Right lobe of liver (tissue), 6 donors: ENCODE measurements around the gene CAPZB. TPM values are rescaled to one million over a fixed set of nuclear protein-coding genes. Genes with fewer than 3 reads are reported as not detected.

Experiments
- ATAC-seq, 4 donors: fragments of 200-7000 bp; cut with Tn5 transposase; one replicate each; pipeline ENCODE4 v1.9.1; 2020; ENCODE audit warnings: mild to moderate bottlenecking in 4 of 4, moderate library complexity in 4 of 4
- DNase-seq, 3 donors: peaks; one replicate each; pipeline ENCODE4 v3.0.0-alpha.2; 2020
- H3K27ac ChIP-seq, 3 donors: fragments of 200-600 bp; one replicate each; pipeline ENCODE4 v1.8.0; 2022
- H3K27me3 ChIP-seq, 2 donors: fragments of 200-600 bp; one replicate each; pipeline ENCODE4 v1.8.0; 2022
- H3K36me3 ChIP-seq, 4 donors: fragments of 200-600 bp; sonication (generic) in 1 of 4; one replicate each; pipeline versions ENCODE4 v1.5.1 to v1.8.0; 2017 to 2022; ENCODE audit warnings: control low read depth in 1 of 4
- H3K4me1 ChIP-seq, 4 donors: fragments of 200-600 bp; sonication (generic) in 1 of 4; one replicate each; pipeline versions ENCODE4 v1.5.1 to v1.8.0; 2017 to 2022; ENCODE audit warnings: control low read depth in 1 of 4
- H3K4me3 ChIP-seq, 3 donors: fragments of 200-600 bp; one replicate each; pipeline ENCODE4 v1.8.0; 2022
- H3K9me3 ChIP-seq, 4 donors: fragments of 200-600 bp; sonication (generic) in 1 of 4; one replicate each; pipeline versions ENCODE4 v1.5.1 to v1.8.0; 2017 to 2022; ENCODE audit warnings: control low read depth in 1 of 4
- POLR2A ChIP-seq: fragments of 450-650 bp; IDR thresholded peaks from one replicate; pipeline ENCODE4 v1.6.1; 2017; ENCODE audit warnings: antibody characterized with exemption, mild to moderate bottlenecking
- WGBS: methylation state at CpG from one replicate; pipeline ENCODE4 v1.1.6; 2018; ENCODE audit warnings: low coverage, low lambda C conversion rate; ENCODE audit not compliant: insufficient coverage; ENCODE audit errors: missing lambda C conversion rate; 5-methylcytosine and 5-hydroxymethylcytosine counted together
- intact Hi-C, 2 donors: fragments of 100-400 bp; cut with DNase I; formaldehyde crosslinking; loops; one replicate each; pipeline versions ENCODE4 v1.11.2 to v1.14.1; 2022
- total RNA-seq, 6 experiments: library from RNA; depleted of rRNA in 2 of 6; stranded (reverse); fragments of >200 nt in 2 of 6; fragmentation: NEBNext Ultra II Directional in 3 of 6; extraction: Animal tissue kit (Norgen Biotek cat#: 25700) in 3 of 6; gene quantifications; one replicate each; pipeline versions ENCODE4 v1.1.0 to v1.2.4, GENCODE V29; 2016 to 2023
- TF ChIP-seq, protein P1 (sequence below), 4 donors: fragments of 200-600 bp in 3 of 4; fragments of 450-650 bp in 1 of 4; IDR thresholded peaks; one replicate each; pipeline versions ENCODE4 v1.5.1 to v1.8.0; 2016 to 2022; ENCODE audit warnings: antibody characterized with exemption in 4 of 4, mild to moderate bottlenecking in 2 of 4
- donor health status: DM: no; HTN: yes; CAD: no.
- donor health status: DM: no; HTN: no; CAD: no.
- donor health status: DM: no; HTN: no; CAD: no.
- donor health status: DM: no; HTN: yes; CAD: no.
- donor health status: DM: no; HTN: yes; CAD: no.

Gene CAPZB
- total RNA-seq, 6 experiments from 2014 or later = 53.5 to 117 (median 88.0) TPM

DNA sequence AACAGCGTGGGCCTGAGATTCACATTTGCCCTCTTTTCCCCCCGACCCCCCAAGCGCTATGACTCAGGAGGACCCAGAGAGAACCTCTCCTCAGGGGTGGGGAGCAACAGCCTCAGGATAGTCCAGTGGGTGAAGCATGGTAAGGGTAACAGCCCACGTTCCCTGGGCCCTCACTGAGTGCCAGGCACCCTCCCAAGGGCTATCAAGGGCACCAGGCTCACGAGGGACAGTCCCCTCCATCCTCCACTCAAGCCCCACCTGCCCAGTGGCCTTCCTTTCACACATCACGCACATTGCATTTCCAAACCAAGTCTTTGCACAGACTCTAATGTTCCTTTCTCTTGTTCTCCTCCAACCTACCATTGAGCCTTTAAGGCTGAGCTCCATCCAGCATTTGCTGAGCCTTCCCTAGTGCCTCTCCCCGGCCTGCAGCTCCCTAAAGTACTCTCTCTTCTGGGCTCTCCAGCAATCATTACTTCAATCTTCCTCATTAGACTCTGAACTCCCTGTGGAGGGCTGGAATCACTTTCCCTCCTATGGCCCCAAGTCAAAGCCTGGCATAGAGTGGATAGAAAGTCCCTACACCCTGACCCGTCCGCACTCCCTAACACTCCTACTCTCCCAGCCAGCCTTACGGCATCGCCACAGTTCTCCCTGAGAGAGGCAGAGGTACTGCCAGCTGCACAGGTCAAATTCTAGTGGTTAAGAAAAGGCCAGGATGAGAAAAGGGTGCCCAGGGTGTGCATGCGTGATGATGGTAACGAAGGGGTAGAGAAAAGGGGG is 174.4 kb downstream of the CAPZB start:
- Histone ChIP-seq H3K4me1 (peaks cover 0 to 18% (median 7%) of the 10 kb centered on the region in 4 donors), H3K9me3 (no peaks in the 10 kb centered on the region), H3K36me3 (peaks cover 0 to 18% (median 6%) of the 10 kb centered on the region in 4 donors), H3K27me3 (no peaks in the 10 kb centered on the region), H3K27ac (no peak overlapping the region), H3K4me3 (peak overlapping the region; percentile 70 to 88 (median 87))
- DNase-seq = peak in 1 of 3 donors; percentile 50
- WGBS = 31% methylated on average over 10 of the region's 13 CpGs
- peak in 3 of 4 donors; percentile 8 to 14 (median 12) for ATAC-seq
- TF ChIP-seq POLR2A = no peak
- TF ChIP-seq, protein P1, sequence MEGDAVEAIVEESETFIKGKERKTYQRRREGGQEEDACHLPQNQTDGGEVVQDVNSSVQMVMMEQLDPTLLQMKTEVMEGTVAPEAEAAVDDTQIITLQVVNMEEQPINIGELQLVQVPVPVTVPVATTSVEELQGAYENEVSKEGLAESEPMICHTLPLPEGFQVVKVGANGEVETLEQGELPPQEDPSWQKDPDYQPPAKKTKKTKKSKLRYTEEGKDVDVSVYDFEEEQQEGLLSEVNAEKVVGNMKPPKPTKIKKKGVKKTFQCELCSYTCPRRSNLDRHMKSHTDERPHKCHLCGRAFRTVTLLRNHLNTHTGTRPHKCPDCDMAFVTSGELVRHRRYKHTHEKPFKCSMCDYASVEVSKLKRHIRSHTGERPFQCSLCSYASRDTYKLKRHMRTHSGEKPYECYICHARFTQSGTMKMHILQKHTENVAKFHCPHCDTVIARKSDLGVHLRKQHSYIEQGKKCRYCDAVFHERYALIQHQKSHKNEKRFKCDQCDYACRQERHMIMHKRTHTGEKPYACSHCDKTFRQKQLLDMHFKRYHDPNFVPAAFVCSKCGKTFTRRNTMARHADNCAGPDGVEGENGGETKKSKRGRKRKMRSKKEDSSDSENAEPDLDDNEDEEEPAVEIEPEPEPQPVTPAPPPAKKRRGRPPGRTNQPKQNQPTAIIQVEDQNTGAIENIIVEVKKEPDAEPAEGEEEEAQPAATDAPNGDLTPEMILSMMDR (IDR thresholded peaks at IDR 0.05) = no peak
- intact Hi-C loops = no loop called here

DNA sequence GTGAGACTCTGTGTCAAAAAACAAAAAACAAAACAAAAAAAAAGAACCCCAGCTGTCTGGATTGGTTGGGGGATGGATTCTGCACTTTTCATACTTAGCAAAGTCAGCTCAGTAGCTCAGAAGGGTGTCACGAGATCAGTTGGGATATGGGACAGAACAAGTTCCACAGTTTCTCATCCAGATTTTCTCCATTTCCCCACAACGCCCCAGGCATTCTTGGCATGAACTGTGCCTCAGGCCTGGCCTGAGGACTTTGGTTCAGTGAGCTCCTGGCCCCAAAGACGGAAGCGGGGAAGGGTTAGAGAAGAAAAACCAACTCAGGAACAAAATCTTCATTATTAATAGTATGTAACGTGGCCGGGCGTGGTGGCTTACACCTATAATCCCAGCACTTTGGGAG is 175.3 kb downstream of the CAPZB start:
- intact Hi-C loops = no loop called here

DNA sequence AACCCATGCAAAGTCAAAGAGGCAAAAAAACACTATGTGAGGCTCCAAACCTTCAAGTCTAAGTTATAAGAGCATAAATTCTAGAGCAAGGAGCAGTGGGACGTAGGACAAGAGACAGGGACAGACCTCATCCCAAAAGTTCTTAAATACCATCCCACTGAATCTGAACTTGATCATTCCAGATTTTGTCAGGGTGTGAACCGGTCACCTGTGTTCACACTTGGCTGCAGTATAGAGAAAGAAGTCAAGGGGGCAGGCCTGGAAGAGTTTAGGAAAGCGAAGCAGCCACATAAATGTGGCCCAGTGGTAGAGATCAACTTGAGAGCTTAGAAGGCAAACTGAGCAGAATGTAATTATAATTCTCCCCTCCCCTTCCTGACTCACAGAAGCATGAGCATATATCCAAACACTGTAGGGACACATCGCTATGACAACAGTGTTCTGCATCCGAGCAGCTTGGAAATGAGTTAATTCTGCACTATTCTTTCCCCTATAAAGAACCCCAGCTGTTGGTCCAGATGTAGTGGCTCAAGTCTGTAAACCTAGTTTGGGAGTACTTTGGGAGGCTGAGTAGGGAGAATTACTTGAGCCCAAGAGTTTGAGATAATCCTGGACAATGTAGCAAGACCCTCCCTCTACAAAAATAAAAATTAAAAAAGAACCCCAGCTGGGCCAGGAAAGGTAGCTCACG is 176.1 kb downstream of the CAPZB start:
- no peak overlapping the region for H3K27ac ChIP-seq
- intact Hi-C loops = no loop called here
- peaks cover 0 to 34% (median 14%) of the 10 kb centered on the region in 4 donors for H3K36me3 ChIP-seq
- H3K27me3 ChIP-seq = no peaks in the 10 kb centered on the region
- WGBS = 78% methylated on average over 5 of the region's 6 CpGs
- no peaks in the 10 kb centered on the region for H3K9me3 ChIP-seq
- TF ChIP-seq, protein P1 (IDR thresholded peaks at IDR 0.05) = no peak
- no peak for TF ChIP-seq POLR2A
- no peak for DNase-seq
- H3K4me3 ChIP-seq = no peak overlapping the region
- H3K4me1 ChIP-seq = peaks cover 0 to 18% (median 7%) of the 10 kb centered on the region in 4 donors
- no peak for ATAC-seq

More for the DNA sequence above, 175.3 kb downstream of the CAPZB start:
- peaks cover 0 to 18% (median 7%) of the 10 kb centered on the region in 4 donors for H3K4me1 ChIP-seq
- no peaks in the 10 kb centered on the region for H3K9me3 ChIP-seq
- H3K27ac ChIP-seq = no peak overlapping the region
- H3K27me3 ChIP-seq = no peaks in the 10 kb centered on the region
- H3K4me3 ChIP-seq = no peak overlapping the region
- TF ChIP-seq, protein P1 (IDR thresholded peaks at IDR 0.05) = no peak
- TF ChIP-seq POLR2A = no peak
- H3K36me3 ChIP-seq = peaks cover 0 to 27% (median 11%) of the 10 kb centered on the region in 4 donors
- no peak for ATAC-seq
- peak in 1 of 3 donors; percentile 42 for DNase-seq
- WGBS = 90% methylated on average over 5 of the region's 7 CpGs

DNA sequence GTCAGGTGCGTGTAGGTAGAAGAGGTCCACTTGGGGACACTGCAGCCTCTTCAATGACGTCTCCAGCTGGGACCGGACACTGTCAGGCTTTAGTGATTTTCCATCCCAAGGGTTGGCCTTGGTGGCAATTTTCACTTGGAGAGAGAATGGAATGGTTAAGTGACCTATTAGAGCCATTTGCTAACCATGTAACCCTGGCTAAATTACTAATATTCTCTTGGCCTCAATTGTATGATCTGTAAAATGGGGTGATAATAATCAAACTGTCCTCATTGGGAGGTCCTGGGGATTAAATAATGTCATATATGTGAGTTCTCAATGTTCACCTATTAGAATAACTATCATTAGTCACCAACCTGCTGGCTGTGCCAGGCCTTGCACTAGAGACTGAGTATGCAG is 176.8 kb downstream of the CAPZB start:
- Histone ChIP-seq H3K9me3 (no peaks in the 10 kb centered on the region), H3K4me3 (no peak overlapping the region), H3K36me3 (peaks cover 2 to 41% (median 16%) of the 10 kb centered on the region in 4 donors), H3K27ac (no peak overlapping the region), H3K4me1 (peaks cover 0 to 17% (median 7%) of the 10 kb centered on the region in 4 donors), H3K27me3 (no peaks in the 10 kb centered on the region)
- intact Hi-C loops = no loop called here
- TF ChIP-seq, protein P1 (IDR thresholded peaks at IDR 0.05) = no peak
- no peak for TF ChIP-seq POLR2A
- 100% methylated on average over 1 of the region's 3 CpGs for WGBS
- ATAC-seq (no peak), DNase-seq (peak in 1 of 3 donors; percentile 36)
